OCI-LY1 (cell line): ENCODE measurements around the gene INPP5A.

Experiments
- CTCF ChIP-seq: fragments of 200-600 bp; sonication (generic), shearing (Covaris generic); IDR thresholded peaks from 2 replicates; pipeline ENCODE4 v1.5.1; 2017; ENCODE audit warnings: mild to moderate bottlenecking, antibody characterized with exemption, low read length, moderate library complexity, mixed read lengths
- EZH2 ChIP-seq: fragments of 200-600 bp; sonication (generic), shearing (Covaris generic); IDR thresholded peaks from 2 replicates; pipeline ENCODE4 v1.8.0; 2017; ENCODE audit warnings: borderline replicate concordance, mixed run types, mild to moderate bottlenecking, antibody characterized with exemption, low read length, moderate library complexity, mixed read lengths

GRCh38 chr10:132657748-132658147, 120.2 kb downstream of the INPP5A start:
- no peak for TF ChIP-seq CTCF
- no peak for TF ChIP-seq EZH2
